Measurements from ENCODE around the gene ABCF3.

Gene ABCF3

DNA sequence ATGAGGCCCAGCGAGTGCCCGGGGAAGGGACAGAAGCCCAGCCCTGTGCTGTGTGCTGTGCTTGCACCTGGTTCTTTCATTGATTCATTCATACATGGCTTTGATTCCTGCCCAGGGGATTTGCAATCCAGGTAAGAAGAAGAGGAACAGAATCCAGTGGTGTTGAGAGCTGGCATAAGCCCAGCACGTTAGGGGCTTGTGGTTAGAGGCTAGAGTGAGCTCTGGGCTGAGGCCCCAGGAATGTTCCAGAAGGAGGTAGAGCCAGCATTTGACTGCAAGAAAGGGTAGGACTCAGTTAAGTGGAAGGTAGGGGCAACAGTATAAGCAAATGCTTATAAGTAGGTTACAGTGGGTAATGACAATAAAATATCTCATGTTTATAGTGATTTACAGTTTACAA, 45.7 kb downstream of the ABCF3 start:
- H3K9me3 ChIP-seq (ENCODE audit: control insufficient read depth, insufficient read depth, low read depth, low read length), result no peaks in the 10 kb centered on the region
- no peaks in the 10 kb centered on the region for H3K4me1 ChIP-seq (ENCODE audit: control insufficient read depth, insufficient read depth, low read length)
- no peak overlapping the region for H3K27ac ChIP-seq (ENCODE audit: extremely low read depth, low read depth, low read length)
- no peak for TF ChIP-seq ZNF596 (tag by site-specific recombination; IDR thresholded peaks at IDR 0.05)
- TF ChIP-seq GFI1B (tag by site-specific recombination; IDR thresholded peaks at IDR 0.05), result no peak
- TF ChIP-seq ZNF747 (tag by site-specific recombination; IDR thresholded peaks at IDR 0.05), result no peak
- TF ChIP-seq, protein P1, sequence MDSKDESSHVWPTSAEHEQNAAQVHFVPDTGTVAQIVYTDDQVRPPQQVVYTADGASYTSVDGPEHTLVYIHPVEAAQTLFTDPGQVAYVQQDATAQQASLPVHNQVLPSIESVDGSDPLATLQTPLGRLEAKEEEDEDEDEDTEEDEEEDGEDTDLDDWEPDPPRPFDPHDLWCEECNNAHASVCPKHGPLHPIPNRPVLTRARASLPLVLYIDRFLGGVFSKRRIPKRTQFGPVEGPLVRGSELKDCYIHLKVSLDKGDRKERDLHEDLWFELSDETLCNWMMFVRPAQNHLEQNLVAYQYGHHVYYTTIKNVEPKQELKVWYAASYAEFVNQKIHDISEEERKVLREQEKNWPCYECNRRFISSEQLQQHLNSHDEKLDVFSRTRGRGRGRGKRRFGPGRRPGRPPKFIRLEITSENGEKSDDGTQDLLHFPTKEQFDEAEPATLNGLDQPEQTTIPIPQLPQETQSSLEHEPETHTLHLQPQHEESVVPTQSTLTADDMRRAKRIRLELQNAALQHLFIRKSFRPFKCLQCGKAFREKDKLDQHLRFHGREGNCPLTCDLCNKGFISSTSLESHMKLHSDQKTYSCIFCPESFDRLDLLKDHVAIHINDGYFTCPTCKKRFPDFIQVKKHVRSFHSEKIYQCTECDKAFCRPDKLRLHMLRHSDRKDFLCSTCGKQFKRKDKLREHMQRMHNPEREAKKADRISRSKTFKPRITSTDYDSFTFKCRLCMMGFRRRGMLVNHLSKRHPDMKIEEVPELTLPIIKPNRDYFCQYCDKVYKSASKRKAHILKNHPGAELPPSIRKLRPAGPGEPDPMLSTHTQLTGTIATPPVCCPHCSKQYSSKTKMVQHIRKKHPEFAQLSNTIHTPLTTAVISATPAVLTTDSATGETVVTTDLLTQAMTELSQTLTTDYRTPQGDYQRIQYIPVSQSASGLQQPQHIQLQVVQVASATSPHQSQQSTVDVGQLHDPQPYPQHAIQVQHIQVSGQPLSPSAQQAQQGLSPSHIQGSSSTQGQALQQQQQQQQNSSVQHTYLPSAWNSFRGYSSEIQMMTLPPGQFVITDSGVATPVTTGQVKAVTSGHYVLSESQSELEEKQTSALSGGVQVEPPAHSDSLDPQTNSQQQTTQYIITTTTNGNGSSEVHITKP (tag by site-specific recombination; IDR thresholded peaks at IDR 0.05), result no peak
- TF ChIP-seq ZNF350 (tag by site-specific recombination; IDR thresholded peaks at IDR 0.05), result no peak
- TF ChIP-seq ZFP37 (tag by site-specific recombination; IDR thresholded peaks at IDR 0.05), result no peak
- no peak for TF ChIP-seq ZNF221 (tag by site-specific recombination; IDR thresholded peaks at IDR 0.05; ENCODE audit: borderline replicate concordance)
- TF ChIP-seq ZBTB20 (tag by site-specific recombination; IDR thresholded peaks at IDR 0.05), result no peak
- TF ChIP-seq, protein P2, sequence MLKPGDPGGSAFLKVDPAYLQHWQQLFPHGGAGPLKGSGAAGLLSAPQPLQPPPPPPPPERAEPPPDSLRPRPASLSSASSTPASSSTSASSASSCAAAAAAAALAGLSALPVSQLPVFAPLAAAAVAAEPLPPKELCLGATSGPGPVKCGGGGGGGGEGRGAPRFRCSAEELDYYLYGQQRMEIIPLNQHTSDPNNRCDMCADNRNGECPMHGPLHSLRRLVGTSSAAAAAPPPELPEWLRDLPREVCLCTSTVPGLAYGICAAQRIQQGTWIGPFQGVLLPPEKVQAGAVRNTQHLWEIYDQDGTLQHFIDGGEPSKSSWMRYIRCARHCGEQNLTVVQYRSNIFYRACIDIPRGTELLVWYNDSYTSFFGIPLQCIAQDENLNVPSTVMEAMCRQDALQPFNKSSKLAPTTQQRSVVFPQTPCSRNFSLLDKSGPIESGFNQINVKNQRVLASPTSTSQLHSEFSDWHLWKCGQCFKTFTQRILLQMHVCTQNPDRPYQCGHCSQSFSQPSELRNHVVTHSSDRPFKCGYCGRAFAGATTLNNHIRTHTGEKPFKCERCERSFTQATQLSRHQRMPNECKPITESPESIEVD (tag by site-specific recombination; IDR thresholded peaks at IDR 0.05), result no peak
- no peak for TF ChIP-seq ZNF23 (tag by site-specific recombination; IDR thresholded peaks at IDR 0.05; ENCODE audit: borderline replicate concordance)
- no peak for TF ChIP-seq RBAK (tag by site-specific recombination; IDR thresholded peaks at IDR 0.05)
- TF ChIP-seq ZNF473 (tag by site-specific recombination; IDR thresholded peaks at IDR 0.05), result no peak
- TF ChIP-seq SP2 (tag by site-specific recombination; IDR thresholded peaks at IDR 0.05), result no peak
- TF ChIP-seq ZNF324 (tag by site-specific recombination; IDR thresholded peaks at IDR 0.05), result no peak
- no peak for TF ChIP-seq ZNF558 (tag by site-specific recombination; IDR thresholded peaks at IDR 0.05)
- no peak overlapping the region for H3K4me3 ChIP-seq (ENCODE audit: low read depth, low read length)
- ChIA-PET POLR2A (no interaction called here), CTCF (no interaction called here)
- H3K36me3 ChIP-seq (ENCODE audit: control insufficient read depth in 2 of 2, insufficient read depth in 1 of 2, low read length in 2 of 2), result no peaks in the 10 kb centered on the region

DNA sequence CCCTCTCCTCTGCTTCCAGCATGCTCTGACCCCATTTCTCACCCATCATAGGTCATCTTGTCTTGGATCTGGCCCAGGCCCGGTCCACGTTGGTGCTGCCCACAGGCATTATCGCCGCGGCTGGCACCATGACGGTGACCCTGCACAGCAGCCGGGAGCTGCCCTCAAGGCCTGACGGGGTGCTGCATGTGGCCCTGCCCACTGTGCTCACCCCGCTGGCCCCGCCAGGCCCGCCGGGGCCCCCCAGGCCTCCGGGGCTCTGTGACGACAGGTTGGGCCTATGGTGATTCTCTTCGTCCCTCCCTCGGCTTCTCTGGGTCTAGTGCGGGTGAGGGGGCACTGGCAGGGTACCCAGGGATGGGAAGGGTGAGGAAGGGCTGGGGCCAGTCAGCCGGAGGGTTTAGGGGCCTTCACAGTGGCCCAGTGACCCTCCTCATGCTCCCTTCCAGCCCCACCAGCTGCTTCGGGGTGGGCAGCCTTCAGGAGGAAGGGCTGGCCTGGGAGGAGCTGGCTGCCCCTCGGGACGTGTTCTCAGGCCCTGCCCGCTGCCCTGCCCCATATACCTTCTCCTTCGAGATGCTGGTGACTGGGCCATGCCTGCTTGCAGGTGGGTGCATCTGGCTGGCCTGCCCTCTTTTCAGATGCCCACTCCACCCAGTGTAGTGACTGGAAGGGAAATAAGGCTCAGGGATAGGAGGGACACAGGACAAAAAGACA, 47.3 kb downstream of the ABCF3 start:
- no peaks in the 10 kb centered on the region for H3K36me3 ChIP-seq (ENCODE audit: control insufficient read depth in 2 of 2, insufficient read depth in 1 of 2, low read length in 2 of 2)
- POLR2A ChIA-PET, result no interaction called here
- no peaks in the 10 kb centered on the region for H3K9me3 ChIP-seq (ENCODE audit: control insufficient read depth, insufficient read depth, low read depth, low read length)
- no peak overlapping the region for H3K4me3 ChIP-seq (ENCODE audit: low read depth, low read length)
- no peak for TF ChIP-seq GFI1B (tag by site-specific recombination; IDR thresholded peaks at IDR 0.05)
- no peak for TF ChIP-seq ZNF530 (tag by site-specific recombination; IDR thresholded peaks at IDR 0.05; ENCODE audit: low read depth)
- no peak for TF ChIP-seq GLI4 (tag by site-specific recombination; IDR thresholded peaks at IDR 0.05)
- CTCF ChIA-PET, result no interaction called here
- H3K27ac ChIP-seq (ENCODE audit: extremely low read depth, low read depth, low read length), result no peak overlapping the region
- H3K4me1 ChIP-seq (ENCODE audit: control insufficient read depth, insufficient read depth, low read length), result no peaks in the 10 kb centered on the region

DNA sequence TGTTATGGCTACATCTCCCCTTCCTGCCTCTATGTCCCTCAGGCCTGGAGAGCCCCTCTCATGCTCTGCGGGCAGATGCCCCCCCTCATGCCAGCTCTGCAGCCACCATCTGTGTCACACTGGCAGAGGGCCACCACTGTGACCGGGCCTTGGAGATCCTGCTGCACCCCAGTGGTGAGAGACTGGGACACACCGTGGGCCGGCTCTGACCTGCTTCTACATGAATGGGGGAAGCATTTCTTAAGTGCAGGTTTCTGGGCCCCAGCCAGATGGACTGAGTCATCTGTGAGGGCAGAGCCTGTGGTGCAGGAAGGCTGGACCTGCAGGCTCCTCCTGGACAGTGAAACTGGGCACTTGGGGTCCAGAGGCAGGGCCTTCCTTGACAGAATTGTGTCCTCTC, 48.2 kb downstream of the ABCF3 start:
- Histone ChIP-seq H3K9me3 (ENCODE audit: control insufficient read depth, insufficient read depth, low read depth, low read length) (no peaks in the 10 kb centered on the region), H3K4me1 (ENCODE audit: control insufficient read depth, insufficient read depth, low read length) (no peaks in the 10 kb centered on the region), H3K36me3 (ENCODE audit: control insufficient read depth in 2 of 2, insufficient read depth in 1 of 2, low read length in 2 of 2) (no peaks in the 10 kb centered on the region), H3K4me3 (ENCODE audit: low read depth, low read length) (no peak overlapping the region), H3K27ac (ENCODE audit: extremely low read depth, low read depth, low read length) (no peak overlapping the region)
- ChIA-PET CTCF (no interaction called here), POLR2A (no interaction called here)
- TF ChIP-seq, protein P3, sequence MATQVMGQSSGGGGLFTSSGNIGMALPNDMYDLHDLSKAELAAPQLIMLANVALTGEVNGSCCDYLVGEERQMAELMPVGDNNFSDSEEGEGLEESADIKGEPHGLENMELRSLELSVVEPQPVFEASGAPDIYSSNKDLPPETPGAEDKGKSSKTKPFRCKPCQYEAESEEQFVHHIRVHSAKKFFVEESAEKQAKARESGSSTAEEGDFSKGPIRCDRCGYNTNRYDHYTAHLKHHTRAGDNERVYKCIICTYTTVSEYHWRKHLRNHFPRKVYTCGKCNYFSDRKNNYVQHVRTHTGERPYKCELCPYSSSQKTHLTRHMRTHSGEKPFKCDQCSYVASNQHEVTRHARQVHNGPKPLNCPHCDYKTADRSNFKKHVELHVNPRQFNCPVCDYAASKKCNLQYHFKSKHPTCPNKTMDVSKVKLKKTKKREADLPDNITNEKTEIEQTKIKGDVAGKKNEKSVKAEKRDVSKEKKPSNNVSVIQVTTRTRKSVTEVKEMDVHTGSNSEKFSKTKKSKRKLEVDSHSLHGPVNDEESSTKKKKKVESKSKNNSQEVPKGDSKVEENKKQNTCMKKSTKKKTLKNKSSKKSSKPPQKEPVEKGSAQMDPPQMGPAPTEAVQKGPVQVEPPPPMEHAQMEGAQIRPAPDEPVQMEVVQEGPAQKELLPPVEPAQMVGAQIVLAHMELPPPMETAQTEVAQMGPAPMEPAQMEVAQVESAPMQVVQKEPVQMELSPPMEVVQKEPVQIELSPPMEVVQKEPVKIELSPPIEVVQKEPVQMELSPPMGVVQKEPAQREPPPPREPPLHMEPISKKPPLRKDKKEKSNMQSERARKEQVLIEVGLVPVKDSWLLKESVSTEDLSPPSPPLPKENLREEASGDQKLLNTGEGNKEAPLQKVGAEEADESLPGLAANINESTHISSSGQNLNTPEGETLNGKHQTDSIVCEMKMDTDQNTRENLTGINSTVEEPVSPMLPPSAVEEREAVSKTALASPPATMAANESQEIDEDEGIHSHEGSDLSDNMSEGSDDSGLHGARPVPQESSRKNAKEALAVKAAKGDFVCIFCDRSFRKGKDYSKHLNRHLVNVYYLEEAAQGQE (tag by site-specific recombination; IDR thresholded peaks at IDR 0.05), result no peak
- TF ChIP-seq ZIC2 (tag by site-specific recombination; IDR thresholded peaks at IDR 0.05) (0 out of 2 replicates have a peak, but pooled peaks have one; percentile 38), ZNF654 (tag by site-specific recombination; IDR thresholded peaks at IDR 0.05; ENCODE audit: low read depth) (no peak), ZFP69B (tag by site-specific recombination; IDR thresholded peaks at IDR 0.05) (no peak), ZNF791 (tag by site-specific recombination; IDR thresholded peaks at IDR 0.05) (no peak), ZNF529 (tag by site-specific recombination; IDR thresholded peaks at IDR 0.05; ENCODE audit: insufficient replicate concordance) (no peak), ZNF10 (tag by site-specific recombination; IDR thresholded peaks at IDR 0.05) (no peak), ZNF830 (tag by site-specific recombination; IDR thresholded peaks at IDR 0.05; ENCODE audit: low read depth) (no peak)
